HG02642 (cell line): ENCODE measurements around the gene ACACB.

Source experiments
- ATAC-seq: cut with Tn5 transposase; IDR thresholded peaks from one replicate; pipeline ENCODE4 v1.9.1; 2021; ENCODE audit warnings: mild to moderate bottlenecking; ENCODE audit not compliant: unreplicated experiment, poor library complexity

Gene ACACB

GRCh38 chr12:109109746-109110350 is 6.5 kb upstream of the ACACB start:
- ATAC-seq = no peak

- peak; percentile 54 for ATAC-seq
These were observed 5.3 kb upstream of the ACACB start for GRCh38 chr12:109110988-109111495.

GRCh38 chr12:109112720-109113465 is 3.5 kb upstream of the ACACB start:
- no peak for ATAC-seq

- ATAC-seq = no peak
These were observed 2.6 kb upstream of the ACACB start for GRCh38 chr12:109113661-109114321.

GRCh38 chr12:109114644-109115043 is 1.7 kb upstream of the ACACB start:
- ATAC-seq = no peak

- ATAC-seq = no peak
These were observed 1.0 kb upstream of the ACACB start for GRCh38 chr12:109115404-109115757.

- ATAC-seq = no peak
These were observed 193 bp downstream of the ACACB start for GRCh38 chr12:109116611-109116949.

- ATAC-seq = no peak
These were observed 3.7 kb downstream of the ACACB start for GRCh38 chr12:109120095-109120494.

- no peak for ATAC-seq
These were observed 4.2 kb downstream of the ACACB start for GRCh38 chr12:109120557-109120956.

- ATAC-seq = no peak
These were observed 5.0 kb downstream of the ACACB start for GRCh38 chr12:109121346-109121880.

- ATAC-seq = no peak
These were observed 8.7 kb downstream of the ACACB start for GRCh38 chr12:109124878-109125648.

- ATAC-seq = no peak
These were observed 9.4 kb downstream of the ACACB start for GRCh38 chr12:109125791-109126190.

GRCh38 chr12:109126784-109127183 is 10.4 kb downstream of the ACACB start:
- no peak for ATAC-seq

- no peak for ATAC-seq
These were observed 11.3 kb downstream of the ACACB start for GRCh38 chr12:109127533-109128242.

- no peak for ATAC-seq
These were observed 14.1 kb downstream of the ACACB start for GRCh38 chr12:109130297-109131153.

- ATAC-seq = no peak
These were observed 15.0 kb downstream of the ACACB start for GRCh38 chr12:109131154-109132050.

GRCh38 chr12:109134186-109134917 is 18.0 kb downstream of the ACACB start:
- no peak for ATAC-seq
